MM.1S (cell line): Measurements from ENCODE around the gene INTS4.

Experiments
- EZH2 ChIP-seq: fragments of 300-600 bp; sonication (generic); optimal IDR thresholded peaks from 2 replicates; pipeline ENCODE3; 2017; ENCODE audit warnings: low read depth, mild to moderate bottlenecking, antibody characterized with exemption, low read length, mixed read lengths
- EZH2phosphoT487 ChIP-seq: fragments of 300-600 bp; sonication (generic); IDR thresholded peaks from 2 replicates; pipeline ENCODE4 v1.6.1; 2018; ENCODE audit warnings: antibody characterized with exemption, low read length
- TF ChIP-seq, protein P1 (sequence below): fragments of 300-600 bp; sonication (generic); IDR thresholded peaks from 2 replicates; pipeline ENCODE4 v1.5.1; 2016; ENCODE audit warnings: antibody characterized with exemption, low read length, mixed read lengths

DNA sequence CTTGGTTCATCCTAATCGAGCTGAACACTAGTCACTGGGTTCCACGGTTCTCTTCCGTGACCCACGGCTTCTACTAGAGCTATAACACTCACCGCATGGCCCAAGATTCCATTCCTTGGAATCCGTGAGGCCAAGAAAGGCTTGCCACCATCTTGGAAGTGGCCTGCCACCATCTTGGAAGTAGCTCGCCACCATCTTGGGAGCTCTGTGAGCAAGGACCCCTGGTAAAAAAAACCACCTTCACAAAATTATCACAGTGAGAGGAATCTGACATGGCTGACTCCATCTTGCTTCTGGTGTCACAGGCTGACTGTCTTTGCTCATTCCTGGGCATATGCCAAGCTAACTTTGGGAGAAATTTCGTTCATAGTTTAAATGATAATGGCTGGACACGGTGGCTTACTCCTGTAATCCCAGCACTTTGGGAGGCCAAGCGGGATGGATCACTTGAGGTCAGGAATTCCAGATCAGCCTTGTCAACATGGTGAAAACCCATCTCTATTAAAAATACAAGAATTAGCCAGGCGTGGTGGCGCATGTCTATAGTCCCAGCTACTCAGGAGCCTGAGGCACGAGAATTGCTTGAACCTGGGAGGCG lies 47.5 kb upstream of the INTS4 start:
- TF ChIP-seq, protein P1, sequence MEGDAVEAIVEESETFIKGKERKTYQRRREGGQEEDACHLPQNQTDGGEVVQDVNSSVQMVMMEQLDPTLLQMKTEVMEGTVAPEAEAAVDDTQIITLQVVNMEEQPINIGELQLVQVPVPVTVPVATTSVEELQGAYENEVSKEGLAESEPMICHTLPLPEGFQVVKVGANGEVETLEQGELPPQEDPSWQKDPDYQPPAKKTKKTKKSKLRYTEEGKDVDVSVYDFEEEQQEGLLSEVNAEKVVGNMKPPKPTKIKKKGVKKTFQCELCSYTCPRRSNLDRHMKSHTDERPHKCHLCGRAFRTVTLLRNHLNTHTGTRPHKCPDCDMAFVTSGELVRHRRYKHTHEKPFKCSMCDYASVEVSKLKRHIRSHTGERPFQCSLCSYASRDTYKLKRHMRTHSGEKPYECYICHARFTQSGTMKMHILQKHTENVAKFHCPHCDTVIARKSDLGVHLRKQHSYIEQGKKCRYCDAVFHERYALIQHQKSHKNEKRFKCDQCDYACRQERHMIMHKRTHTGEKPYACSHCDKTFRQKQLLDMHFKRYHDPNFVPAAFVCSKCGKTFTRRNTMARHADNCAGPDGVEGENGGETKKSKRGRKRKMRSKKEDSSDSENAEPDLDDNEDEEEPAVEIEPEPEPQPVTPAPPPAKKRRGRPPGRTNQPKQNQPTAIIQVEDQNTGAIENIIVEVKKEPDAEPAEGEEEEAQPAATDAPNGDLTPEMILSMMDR: no peak
- TF ChIP-seq EZH2: no peak
- no peak for TF ChIP-seq EZH2phosphoT487
